GM21717 (cell line): ENCODE results near the gene ARL2BP.

Source experiments
- ATAC-seq: cut with Tn5 transposase; IDR thresholded peaks from one replicate; pipeline ENCODE4 v1.9.1; 2021; ENCODE audit warnings: mild to moderate bottlenecking, moderate library complexity; ENCODE audit not compliant: unreplicated experiment

Gene ARL2BP

DNA sequence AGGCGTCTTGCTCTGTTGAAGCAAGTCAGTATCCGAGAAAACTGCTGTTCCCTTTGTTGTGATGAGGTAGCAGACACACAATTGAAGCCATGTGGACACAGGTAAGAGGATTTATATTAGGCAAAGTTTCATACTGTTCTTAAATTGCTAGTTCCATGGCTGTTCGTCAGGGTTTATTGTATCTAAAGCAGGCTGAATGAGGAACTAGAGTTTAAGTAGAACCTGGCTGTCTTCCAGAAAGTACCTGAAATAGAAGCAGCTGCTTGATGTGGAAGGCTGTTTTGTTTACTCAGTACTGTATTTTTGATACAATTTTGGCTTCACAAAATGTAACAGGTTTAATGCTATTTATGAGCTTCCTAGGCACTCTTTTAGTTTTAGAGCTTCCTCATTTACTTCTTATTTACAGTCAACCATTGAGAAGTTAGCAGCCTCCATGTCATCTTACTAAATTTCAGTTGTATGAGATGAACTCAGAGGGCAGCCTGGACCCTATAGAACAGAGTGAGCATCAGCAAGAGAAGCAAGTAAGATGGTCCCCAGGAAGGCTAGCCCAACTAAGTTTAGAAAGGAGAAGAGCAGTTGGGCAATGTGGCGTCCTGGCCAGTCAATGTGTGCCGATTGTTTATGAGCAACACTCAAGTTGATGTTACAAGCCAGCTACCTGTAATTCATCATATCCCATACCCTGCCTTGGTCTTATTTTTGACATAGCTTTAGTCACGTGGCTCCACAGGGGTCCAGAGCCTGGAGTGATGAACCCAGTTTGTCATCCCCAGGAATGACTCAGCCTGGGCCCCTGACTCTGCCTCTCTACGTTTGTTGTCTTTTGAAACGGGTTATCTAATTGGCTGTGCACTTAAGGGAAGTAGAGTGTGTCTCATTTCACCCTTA, 9.7 kb upstream of the ARL2BP start:
- no peak for ATAC-seq

DNA sequence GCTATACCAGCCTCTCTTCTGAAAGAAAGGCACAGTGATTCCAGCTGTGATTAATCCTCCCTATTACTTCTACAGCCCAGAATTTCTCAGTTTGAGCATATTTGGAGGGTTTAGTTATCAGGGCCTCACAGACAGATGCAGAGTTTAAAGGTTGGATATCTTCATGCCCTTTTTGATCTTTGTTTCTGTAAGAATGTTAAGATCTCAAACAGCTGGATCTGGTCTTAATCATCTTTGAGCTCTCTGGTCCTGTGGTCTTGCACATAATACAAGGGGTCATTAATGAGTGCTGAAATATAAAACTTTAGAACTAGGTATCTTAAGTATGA, 9.1 kb upstream of the ARL2BP start:
- ATAC-seq, result no peak

DNA sequence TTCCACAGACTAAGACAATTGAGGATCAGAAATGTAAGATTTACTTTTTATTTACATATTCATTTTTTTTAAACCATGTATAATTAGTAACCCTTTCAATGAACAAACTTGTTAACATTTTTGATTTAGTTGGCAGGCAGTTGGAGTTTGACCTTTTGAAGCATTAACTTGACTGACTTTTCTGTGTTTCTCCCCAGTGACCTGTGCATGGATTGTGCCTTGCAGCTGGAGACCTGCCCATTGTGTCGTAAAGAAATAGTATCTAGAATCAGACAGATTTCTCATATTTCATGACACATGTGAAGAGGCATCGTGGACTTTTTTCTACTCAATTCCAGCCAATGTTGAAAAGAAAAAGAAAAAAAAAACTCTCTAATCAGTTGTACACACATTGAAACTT, 6.4 kb upstream of the ARL2BP start:
- no peak for ATAC-seq

DNA sequence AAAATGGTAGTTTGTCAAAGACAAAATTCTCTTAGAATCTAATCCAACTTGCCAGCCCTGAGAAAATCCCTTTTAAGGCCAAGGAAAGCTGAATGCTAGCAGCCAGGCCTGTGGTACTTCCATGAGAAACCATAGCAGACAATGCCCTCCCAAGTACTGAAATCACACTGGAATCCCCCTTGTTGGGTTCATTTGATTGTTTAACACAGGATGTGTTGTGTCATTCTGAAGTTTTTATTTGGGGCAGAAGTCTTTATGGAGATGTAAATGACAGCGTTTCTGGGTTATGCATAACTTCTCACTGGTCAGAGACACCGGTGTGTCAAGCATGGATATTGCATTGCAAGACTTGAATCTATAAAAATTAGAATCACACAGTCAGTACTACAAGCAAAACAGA, 6.0 kb upstream of the ARL2BP start:
- no peak for ATAC-seq

DNA sequence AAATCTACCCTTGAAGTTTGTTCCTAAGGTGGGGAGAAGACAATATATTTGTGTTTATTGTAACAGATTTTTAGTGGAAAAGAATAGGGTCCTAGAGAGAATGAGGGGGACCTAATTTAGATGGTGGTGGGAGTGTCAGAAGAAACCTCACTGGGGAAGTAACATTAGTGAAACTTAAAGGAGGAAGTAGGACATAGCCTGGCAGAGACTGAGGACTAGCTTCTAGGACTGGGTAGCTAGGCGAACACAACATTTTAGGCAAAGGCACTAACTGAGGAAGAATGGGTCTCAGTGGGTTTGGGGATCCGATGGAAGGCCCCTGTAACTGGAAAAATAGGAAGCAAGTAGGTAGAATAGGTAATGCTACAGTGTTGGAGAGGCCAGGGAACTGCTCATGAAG, 4.2 kb upstream of the ARL2BP start:
- no peak for ATAC-seq

DNA sequence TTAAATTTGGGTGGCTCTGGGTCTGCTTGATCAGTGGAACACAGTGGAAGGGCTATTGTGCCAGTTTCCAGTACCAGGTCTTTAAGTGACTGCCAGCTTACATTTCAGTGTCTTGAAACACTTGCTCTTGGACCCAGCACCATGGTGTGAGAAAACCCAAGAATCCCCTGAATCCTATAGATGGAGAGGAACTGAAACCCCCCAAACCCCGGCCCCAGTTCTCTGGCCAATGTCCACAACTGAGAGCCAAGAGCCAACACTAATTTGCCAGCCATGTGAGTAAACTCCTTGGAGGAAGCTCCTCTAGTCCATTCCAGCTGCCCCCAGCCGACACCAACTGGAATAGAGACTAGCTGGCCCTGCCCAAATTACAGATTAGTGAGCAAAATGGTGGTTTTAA, 2.4 kb upstream of the ARL2BP start:
- no peak for ATAC-seq

DNA sequence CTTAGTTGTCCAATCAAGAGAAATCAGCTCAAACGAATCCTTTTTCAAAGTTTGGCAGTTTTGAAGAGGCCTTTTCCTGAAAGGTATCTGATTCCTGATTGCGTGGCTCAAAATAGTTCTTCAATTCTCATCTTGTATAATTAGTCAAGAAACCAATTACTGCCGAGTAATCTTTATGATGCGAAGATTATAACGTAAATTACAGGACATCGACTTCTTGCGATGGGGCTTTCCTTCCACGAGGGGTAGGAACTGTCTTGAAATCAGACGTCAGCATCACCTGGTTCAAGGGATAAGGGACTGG, 644 bp upstream of the ARL2BP start:
- peak; percentile 25 for ATAC-seq

DNA sequence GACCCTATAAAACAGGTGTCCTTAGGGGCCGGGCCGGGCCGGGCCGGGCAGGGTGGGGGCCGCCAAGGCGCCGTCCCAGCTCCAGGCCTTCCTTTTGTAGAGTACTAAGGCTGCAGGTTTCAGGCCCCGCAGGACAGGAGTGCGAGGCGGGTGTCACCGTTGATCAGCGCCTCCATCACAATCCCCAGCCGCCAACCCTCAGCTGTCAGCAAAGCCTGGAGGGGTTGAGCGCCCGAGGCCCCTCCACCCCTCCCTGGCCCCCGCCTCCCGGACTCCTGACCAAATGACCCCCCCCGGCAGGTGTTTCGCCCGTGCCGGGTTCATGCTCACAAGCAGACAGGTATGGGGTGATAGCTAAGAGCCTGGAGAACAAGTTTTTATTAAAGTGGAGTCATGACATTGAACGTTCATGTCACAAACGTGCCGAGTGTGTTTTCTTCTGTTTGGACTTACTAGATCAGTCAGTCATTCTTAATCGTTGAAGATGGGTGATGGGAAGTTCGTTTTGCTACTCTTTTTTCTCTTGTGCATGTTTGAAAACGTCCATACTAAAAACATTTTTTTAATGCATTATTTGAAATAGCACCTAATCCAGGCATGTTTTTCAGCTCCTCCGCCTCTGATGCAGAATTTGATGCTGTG, 534 bp downstream of the ARL2BP start:
- peak; percentile 36 for ATAC-seq

DNA sequence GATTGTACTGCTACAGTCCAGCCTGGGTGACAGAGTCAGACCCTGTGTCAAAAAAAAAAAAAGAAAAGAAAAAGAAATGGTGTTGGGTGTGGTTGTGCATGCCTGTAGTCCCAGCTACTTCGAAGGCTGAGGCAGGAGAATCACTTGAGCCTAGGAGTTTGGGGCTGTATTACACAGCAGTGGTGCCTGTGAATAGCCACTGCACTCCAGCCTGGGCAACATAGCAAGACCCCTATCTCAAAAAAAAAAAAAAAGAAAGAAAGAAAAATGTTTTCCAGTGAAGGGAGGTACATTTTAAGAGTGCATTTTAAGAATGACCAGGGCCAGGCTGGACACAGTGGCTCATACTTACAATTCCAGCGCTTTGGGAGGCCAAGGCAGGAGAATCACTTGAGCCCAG, 6.3 kb downstream of the ARL2BP start:
- ATAC-seq, result no peak

DNA sequence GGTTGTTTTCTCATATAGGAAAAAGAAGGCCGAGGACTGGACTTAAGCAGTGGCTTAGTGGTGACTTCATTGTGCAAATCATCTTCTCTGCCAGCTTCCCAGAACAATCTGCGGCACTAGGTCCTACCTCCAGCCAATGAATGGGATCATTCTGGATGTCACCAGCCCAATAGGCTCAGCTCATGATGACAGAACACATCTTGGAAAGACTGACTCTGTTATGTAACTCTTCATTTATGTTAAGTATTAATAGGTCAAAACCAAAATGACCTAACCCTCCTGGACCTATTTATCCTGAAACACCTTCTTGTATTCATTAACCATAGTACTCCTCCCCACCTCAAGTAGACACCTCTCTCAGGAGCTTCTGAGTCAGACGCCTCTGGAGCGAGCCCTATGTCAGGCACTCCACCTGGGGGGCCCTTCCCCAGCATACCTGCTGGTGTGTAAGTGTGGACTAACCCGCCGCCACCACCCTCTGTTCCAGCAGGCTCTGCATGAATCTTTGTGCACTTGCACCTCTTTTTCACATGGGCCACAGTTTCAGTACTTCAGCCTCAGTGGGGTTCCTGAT, 7.2 kb downstream of the ARL2BP start:
- ATAC-seq, result no peak

DNA sequence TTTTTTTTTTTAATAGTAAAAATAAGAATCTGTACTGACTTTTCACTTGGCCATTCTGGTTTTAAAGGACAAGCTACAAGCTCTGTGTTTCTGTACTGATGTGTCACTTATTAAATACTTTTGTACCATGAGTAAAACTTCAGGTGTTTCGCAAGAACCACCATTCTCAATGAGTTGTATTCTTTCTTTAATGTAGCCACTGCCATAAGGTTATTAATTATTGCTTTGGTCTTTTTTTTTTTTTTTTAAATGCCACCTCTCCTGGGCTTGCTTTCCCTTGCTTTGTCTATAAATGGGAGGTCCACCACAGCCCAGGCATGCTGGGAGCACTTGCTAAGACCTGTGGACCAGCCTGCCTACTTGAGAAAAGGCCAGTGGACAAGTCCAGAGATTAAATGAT, 8.4 kb downstream of the ARL2BP start:
- ATAC-seq, result no peak

DNA sequence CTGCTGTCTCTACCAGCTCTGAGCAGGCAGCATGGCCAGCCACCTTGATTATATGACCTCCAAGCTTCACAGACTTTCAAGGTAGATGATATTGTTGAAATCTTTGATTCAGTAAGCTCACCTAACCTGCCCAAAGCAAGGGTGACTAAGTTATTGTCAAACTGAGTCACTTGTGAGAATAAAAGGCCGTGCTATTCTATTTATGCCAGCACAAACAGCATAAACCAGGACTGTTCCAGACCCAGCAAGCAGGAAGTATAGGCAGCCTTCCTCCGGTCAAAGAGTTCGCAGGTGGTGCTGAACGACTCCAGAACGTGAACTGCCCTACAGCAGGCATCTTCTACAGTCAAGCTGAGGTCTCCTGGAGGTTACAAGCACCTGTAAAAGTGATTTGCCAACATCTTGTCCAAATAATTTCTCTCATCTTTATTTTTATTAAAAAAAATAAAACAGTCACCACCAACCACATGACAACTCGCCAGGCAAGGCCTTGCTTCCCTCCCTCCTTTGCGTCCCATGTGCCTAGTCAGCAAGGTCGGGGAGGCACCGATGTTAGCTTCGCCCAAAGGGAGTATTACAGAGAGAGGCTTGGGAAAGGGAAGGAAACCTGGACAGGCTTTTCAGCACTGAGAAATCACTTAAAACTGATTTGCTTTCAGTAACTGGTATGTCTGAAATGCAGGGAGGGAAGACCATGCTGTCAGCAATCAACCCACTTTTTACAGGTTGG, 10.8 kb downstream of the ARL2BP start:
- no peak for ATAC-seq

DNA sequence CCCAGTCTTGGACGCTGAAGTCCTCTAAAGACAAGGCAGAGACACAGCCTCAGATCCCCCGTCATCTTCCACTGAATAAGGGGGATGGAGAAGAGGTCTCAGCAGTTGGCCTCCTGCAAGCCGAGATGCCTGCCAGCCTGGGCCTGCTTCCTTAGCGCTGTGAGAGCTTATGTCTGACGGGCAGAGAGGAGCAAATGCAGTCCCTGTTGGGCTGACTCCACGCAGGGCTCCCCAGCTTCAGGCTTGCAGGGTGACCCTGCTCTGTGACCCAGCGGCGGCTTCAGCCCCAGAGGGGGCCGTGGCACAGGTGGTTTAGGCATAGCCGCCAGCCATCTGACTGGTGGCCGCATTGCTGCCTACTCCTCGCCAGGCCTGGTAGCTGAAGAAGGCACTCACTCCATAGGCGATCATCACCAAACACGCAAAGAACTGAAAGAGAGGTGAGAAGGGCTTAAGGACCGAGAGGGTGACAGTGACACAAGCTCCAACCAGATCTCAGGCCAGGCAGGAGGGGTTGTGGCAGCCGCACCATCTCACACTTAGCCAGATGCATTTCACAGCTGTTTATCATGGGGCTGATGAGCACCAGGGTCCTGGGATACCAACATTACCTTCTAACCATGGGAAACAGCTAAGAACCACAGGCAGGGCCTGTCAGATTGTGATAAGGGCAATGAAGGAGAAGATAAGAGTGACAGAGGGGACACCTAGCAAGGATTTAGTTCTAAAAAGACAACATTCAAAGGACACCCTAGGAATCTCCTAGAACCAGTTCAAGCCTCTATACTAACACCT, 11.7 kb downstream of the ARL2BP start:
- ATAC-seq, result no peak

DNA sequence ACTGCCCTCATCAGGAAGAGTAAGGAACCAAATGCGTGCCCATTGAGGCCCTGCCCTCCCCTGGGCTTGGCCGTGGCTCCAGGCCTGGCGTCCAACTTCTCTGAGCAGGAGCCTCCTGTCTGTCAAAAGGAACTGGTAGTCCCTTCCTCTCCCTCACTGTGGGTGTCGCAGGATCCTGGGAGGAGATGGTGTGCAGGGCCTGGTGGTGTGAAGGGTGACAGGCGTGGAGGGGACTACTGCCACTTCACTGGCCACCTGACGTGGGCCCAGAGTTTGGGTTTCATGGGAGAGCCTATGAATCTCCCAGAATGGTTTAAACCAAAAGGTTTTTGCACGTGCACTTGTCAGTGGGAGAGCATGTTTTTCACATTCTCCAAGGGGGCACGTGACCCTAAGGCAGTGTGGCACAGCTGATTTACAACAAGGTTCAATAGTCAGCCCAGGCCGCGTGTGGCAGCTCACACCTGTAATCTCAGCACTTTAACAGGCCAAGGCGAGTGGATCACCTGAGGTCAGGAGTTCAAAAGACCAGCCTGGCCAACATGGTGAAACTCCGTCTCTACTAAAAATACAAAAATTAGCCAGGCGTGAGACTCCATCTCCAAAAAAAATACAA, 12.5 kb downstream of the ARL2BP start:
- ATAC-seq, result no peak

DNA sequence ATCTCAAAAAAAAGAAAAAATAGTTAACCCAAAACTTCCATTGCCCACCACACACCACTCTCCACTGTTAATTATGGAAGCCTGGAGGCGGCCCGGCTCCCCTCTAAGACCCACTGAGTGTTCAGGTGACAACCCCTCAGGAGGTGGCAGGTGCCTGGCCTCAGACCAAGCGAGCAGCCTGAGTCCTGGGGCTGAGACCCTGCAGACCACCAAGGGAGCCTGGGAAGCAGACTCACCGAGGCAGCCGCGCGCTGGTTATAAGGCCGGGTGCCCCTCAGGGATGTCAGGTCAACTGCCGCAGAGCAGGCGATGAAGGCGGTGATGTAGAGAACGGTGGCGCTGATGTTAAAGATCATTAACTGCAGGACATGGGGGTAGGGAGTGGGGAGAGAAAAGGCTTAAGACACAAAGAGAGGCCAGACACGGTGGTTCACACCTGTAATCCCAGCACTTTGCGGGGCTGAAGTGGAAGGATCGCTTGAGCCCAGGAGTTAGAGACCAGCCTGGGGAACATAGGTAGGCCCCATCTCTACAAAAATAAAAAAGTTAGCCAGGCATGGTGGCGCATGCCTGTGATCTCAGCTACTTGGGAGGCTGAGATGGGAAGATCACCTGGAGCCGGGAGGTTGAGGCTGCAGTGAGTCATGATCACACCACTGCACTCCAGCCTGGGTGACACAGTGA, 13.3 kb downstream of the ARL2BP start:
- ATAC-seq, result no peak

DNA sequence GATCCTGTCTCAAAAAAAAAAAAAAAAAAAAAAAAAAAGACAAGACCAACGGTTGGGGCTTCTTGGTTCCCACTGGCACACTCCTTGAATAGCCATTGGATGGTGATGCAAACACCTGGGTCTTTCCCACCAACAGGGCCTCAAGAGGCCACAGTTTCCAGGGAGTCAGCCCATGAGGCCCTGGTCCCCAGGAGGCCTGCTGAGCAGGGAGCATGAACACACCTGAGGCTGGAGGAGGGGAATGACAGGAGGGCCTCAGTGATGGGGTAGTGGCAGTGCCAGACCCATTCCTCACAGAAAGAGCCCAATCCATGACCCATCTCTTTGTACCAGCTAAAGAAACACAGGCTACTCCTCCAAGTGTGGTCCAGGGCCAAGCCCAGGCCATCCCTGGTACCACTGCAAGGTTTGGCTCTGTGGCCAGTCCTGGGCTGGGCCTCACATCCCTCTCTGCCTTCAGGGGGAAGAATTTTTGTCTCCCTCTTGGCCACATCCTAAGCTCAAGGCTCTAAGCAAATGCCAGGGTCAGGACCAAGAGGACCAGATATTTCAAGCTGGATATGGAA, 13.9 kb downstream of the ARL2BP start:
- no peak for ATAC-seq

DNA sequence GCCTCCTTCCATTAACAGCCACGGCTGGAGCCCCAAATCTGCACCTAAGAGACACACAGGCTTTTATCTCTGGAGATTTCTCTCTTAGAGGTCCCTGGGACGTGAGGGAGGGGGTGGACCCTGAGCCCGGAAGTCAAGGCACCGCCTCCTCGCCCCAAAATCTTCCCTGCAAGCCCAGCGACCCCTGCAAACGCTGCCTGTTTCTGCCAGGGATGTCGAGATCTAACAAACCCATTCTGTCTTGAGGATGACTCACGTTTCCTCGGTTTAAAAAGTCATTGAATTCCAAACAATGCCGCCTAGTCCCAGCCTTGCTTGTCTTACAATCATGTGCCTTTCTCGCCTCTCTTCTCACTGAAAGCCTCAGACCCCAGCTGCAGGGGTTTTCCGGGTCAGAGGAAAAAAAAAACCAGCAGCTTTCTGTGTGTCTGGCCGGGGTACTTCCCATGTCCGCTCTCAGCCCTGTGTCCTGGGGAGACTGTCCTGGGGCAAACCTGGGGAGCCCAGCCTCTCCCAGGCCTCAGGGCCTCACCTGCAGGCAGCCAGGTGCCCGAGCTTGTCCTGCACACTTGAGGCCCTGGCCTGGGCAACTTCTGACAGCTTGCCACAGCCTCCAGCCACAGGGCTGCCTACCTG, 15.4 kb downstream of the ARL2BP start:
- no peak for ATAC-seq

DNA sequence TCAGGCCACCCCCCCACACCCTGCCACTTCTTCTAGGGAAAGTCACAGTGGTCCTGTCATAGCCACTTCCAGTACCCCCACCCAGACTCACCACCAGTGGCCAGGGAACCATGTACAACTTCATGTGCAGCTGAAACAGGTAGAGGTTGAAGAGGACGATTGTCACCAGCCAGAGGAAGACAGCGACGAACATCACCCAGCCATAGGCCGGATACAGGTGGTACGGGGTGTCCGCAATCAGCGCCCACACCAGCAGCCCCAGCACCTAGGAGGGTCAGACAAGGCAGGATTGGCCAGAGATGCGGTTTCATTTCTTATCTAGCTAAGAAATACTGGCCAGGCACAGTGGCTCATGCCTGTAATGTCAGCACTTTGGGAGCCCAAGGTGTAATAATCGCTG, 16.7 kb downstream of the ARL2BP start:
- no peak for ATAC-seq

DNA sequence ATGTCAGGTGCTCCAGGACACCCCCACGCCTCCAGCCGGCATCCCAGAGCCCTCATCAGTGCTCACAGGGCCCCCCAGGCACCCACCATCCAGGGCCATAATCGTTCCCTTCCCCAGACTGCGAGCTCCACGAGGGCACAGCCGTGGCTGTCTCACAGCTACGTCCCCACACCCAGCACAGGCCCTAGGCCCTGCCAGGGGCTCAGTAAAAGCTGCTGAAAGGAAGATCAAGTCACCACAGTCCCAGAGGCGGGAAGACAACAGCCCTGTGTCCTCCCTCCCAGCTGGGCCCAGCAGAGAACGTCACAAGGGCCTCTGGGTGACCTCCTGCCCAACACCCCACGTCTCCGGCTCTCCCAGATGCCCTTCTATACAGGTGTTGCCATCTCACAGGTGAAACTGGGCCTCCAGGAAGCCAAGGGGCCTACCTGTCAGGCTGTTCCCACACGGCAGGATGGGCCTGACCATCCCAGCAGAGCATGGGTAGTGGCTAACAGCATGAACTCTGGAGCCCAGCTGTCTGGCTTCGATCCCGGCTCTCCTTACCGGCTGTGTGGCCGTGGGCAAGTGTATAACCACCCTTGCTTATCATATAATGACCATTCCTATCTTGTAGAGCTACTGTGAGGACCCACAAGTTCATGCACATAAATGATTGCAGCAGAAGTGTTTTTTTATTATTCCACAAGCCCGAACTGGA, 17.9 kb downstream of the ARL2BP start:
- no peak for ATAC-seq
